HepG2 (cell line): ENCODE measurements around the gene CYP2A7. TPM values are rescaled to one million over a fixed set of nuclear protein-coding genes. Genes with fewer than 3 reads are reported as not detected.

ENCODE experiments used
- BRD4 ChIP-seq: sonication (generic); formaldehyde crosslinking; IDR thresholded peaks from 2 replicates; pipeline ENCODE4 v1.4.0; 2020; ENCODE audit warnings: missing genetic modification reagents
- CREB3 ChIP-seq: sonication (generic); formaldehyde crosslinking; IDR thresholded peaks from 2 replicates; pipeline ENCODE4 v1.5.0; 2020; ENCODE audit warnings: missing genetic modification reagents
- FOXJ3 ChIP-seq: sonication (generic); formaldehyde crosslinking; IDR thresholded peaks from 2 replicates; pipeline ENCODE4 v1.4.0; 2020; ENCODE audit warnings: missing genetic modification reagents, mild to moderate bottlenecking, borderline replicate concordance
- FOXP1 ChIP-seq, 2 experiments: fragments of 450-650 bp in 1 of 2; IDR thresholded peaks; 2 replicates each; pipeline ENCODE4 v1.6.1; 2017 to 2018; ENCODE audit warnings: antibody characterized with exemption in 1 of 2
- HBP1 ChIP-seq: IDR thresholded peaks from 2 replicates; pipeline ENCODE4 v1.6.1; 2016; ENCODE audit warnings: low read depth, control low read depth
- HOXA5 ChIP-seq: sonication (generic); formaldehyde crosslinking; IDR thresholded peaks from 2 replicates; pipeline ENCODE4 v1.4.0; 2020; ENCODE audit warnings: missing genetic modification reagents
- MTA3 ChIP-seq: sonication (generic); formaldehyde crosslinking; IDR thresholded peaks from 2 replicates; pipeline ENCODE4 v1.4.0; 2020; ENCODE audit warnings: missing genetic modification reagents
- MYNN ChIP-seq: sonication (generic); formaldehyde crosslinking; IDR thresholded peaks from 2 replicates; pipeline ENCODE4 v1.4.0; 2020; ENCODE audit warnings: mild to moderate bottlenecking, low read depth, missing genetic modification reagents
- NAIF1 ChIP-seq: sonication (generic); formaldehyde crosslinking; IDR thresholded peaks from 2 replicates; pipeline ENCODE4 v1.5.0; 2020; ENCODE audit warnings: mild to moderate bottlenecking, missing genetic modification reagents, borderline replicate concordance
- NR0B2 ChIP-seq: sonication (generic); formaldehyde crosslinking; IDR thresholded peaks from 2 replicates; pipeline ENCODE4 v1.4.0; 2020; ENCODE audit warnings: mild to moderate bottlenecking, missing genetic modification reagents
- PRPF4 ChIP-seq: fragments of 200-400 bp; formaldehyde crosslinking; IDR thresholded peaks from 2 replicates; pipeline ENCODE4 v1.6.1; 2016; ENCODE audit warnings: low read length, low read depth; ENCODE audit not compliant: poor library complexity, severe bottlenecking
- RAD21 ChIP-seq: fragments of 450-650 bp; formaldehyde crosslinking; IDR thresholded peaks from 2 replicates; pipeline ENCODE4 v1.5.0; 2020; ENCODE audit warnings: mild to moderate bottlenecking
- ZNF207 ChIP-seq: fragments of 450-650 bp; IDR thresholded peaks from 2 replicates; pipeline ENCODE4 v1.6.1; 2016; ENCODE audit warnings: antibody characterized with exemption, borderline replicate concordance
- ZNF276 ChIP-seq: sonication (generic); formaldehyde crosslinking; IDR thresholded peaks from 2 replicates; pipeline ENCODE4 v1.4.0; 2020; ENCODE audit warnings: mild to moderate bottlenecking, low read depth, missing genetic modification reagents
- ZNF512 ChIP-seq: sonication (generic); formaldehyde crosslinking; IDR thresholded peaks from 2 replicates; pipeline ENCODE4 v1.4.0; 2020; ENCODE audit warnings: mild to moderate bottlenecking, missing genetic modification reagents
- ZNF569 ChIP-seq: sonication (generic); formaldehyde crosslinking; IDR thresholded peaks from 2 replicates; pipeline ENCODE4 v1.5.0; 2020; ENCODE audit warnings: mild to moderate bottlenecking, missing genetic modification reagents, moderate library complexity, borderline replicate concordance
- ZNF792 ChIP-seq: IDR thresholded peaks from 2 replicates; pipeline ENCODE4 v1.6.1; 2016
- polyA plus RNA-seq, 8 experiments: library from polyadenylated mRNA; depleted of rRNA in 3 of 8; stranded (reverse) in 7 of 8; unstranded in 1 of 8; fragments of >200 nt; fragmentation: Illumina TruSeq in 4 of 8; extraction: Trizol in 4 of 8; gene quantifications; 2 replicates each; pipeline versions ENCODE4 v1.2.1 to v1.2.3, GENCODE V29; 2011 to 2016; ENCODE audit warnings: low read depth in 4 of 8, missing spikeins in 1 of 8, mixed read lengths in 1 of 8; ENCODE audit not compliant: insufficient read depth in 1 of 8
- total RNA-seq, 5 experiments: library from RNA; depleted of rRNA; stranded (reverse); fragments of >200 nt; fragmentation: Illumina TruSeq; extraction: Trizol; gene quantifications; 2 replicates each; pipeline ENCODE4 v1.2.3, GENCODE V29; 2016; ENCODE audit warnings: low read depth in 1 of 5
- TF ChIP-seq, protein P1 (sequence below): sonication (generic); formaldehyde crosslinking; IDR thresholded peaks from 2 replicates; pipeline ENCODE4 v1.5.0; 2020; ENCODE audit warnings: mild to moderate bottlenecking, missing genetic modification reagents
- TF ChIP-seq, protein P2 (sequence below): IDR thresholded peaks from 2 replicates; pipeline ENCODE4 v1.6.1; 2016; ENCODE audit warnings: missing compliant biosample characterization, missing genetic modification reagents, borderline replicate concordance

The CYP2A7 gene
- total and polyA plus RNA-seq, 2 of the 13 experiments (the other 11 are each of a cell fraction or from before 2014, with no cell fraction given), result not detected

DNA sequence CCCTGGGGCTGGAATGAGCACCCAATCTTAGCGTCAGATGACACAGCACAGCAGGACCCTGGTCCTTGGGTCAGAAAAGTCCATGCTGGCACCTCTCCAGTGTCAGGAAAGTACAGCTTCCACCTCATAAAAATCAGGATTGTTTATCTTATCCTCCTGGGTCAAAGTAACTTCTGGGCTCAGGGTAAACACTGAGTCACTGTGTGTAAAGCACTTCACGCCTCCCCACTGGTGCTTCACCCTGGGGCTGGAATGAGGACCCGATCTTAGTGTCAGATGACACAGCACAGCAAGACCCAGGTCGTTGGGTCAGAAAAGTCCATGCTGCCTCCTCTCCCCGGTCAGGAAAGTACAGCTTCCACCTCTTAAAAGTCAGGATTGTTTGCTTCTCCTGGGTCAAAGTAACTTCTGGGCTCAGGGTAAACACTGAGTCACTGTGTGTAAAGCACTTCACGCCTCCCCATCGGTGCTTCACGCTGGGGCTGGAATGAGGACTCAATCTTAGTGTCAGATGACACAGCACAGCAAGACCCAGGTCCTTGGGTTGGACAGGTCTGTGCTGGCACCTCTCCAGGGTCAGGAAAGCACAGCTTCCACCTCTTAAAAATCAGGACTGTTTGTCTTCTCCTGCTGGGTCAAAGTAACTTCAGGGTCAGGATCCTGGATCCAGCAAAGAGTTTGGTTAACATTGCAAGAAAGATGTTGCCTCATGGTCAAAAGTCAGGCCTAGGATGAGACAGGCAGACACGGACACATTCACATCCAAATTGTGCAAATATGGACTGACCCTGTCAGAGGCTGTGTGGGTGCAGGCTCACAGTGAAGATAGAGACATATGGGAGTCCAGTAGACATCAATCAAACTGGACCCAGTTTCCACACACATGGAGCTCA is 39.2 kb upstream of the CYP2A7 start (continued):
- no peak for TF ChIP-seq BRD4 (CRISPR knock-in tag)
- TF ChIP-seq CREB3 (CRISPR knock-in tag), result no peak
- peak; percentile 56 for TF ChIP-seq HBP1 (CRISPR knock-in tag)
- no peak for TF ChIP-seq ZNF207
- no peak for TF ChIP-seq PRPF4
- TF ChIP-seq RAD21 (CRISPR knock-in tag), result no peak
- no peak for TF ChIP-seq ZNF276 (CRISPR knock-in tag)
- no peak; the same call in 1 of the 2 replicates for TF ChIP-seq HOXA5 (CRISPR knock-in tag)
- TF ChIP-seq NR0B2 (CRISPR knock-in tag), result no peak
- no peak for TF ChIP-seq ZNF512
- TF ChIP-seq NAIF1 (CRISPR knock-in tag), result peak; percentile 55; the same call in 1 of the 2 replicates
- TF ChIP-seq ZNF569 (CRISPR knock-in tag), result no peak
- TF ChIP-seq, protein P1, sequence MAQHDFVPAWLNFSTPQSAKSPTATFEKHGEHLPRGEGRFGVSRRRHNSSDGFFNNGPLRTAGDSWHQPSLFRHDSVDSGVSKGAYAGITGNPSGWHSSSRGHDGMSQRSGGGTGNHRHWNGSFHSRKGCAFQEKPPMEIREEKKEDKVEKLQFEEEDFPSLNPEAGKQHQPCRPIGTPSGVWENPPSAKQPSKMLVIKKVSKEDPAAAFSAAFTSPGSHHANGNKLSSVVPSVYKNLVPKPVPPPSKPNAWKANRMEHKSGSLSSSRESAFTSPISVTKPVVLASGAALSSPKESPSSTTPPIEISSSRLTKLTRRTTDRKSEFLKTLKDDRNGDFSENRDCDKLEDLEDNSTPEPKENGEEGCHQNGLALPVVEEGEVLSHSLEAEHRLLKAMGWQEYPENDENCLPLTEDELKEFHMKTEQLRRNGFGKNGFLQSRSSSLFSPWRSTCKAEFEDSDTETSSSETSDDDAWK, result no peak
- no peak for TF ChIP-seq MTA3 (CRISPR knock-in tag)
- TF ChIP-seq ZNF792, result peak; percentile 49; the same call in 1 of the 2 replicates
- TF ChIP-seq, protein P2, sequence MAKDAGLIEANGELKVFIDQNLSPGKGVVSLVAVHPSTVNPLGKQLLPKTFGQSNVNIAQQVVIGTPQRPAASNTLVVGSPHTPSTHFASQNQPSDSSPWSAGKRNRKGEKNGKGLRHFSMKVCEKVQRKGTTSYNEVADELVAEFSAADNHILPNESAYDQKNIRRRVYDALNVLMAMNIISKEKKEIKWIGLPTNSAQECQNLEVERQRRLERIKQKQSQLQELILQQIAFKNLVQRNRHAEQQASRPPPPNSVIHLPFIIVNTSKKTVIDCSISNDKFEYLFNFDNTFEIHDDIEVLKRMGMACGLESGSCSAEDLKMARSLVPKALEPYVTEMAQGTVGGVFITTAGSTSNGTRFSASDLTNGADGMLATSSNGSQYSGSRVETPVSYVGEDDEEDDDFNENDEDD (CRISPR knock-in tag), result 0 out of 2 replicates have a peak, but pooled peaks have one; percentile 19
- no peak for TF ChIP-seq MYNN
- peak; percentile 85 for TF ChIP-seq FOXP1 (IDR thresholded peaks at IDR 0.05)
- TF ChIP-seq FOXP1 (CRISPR knock-in tag; IDR thresholded peaks at IDR 0.05), result peak; percentile 96
- TF ChIP-seq FOXJ3 (CRISPR knock-in tag), result peak; percentile 74; the same call in 1 of the 2 replicates
